ENCODE measurements around the gene OPN4. TPM values are rescaled to one million over a fixed set of nuclear protein-coding genes. Genes with fewer than 3 reads are reported as not detected.

Gene OPN4
- total and polyA plus RNA-seq, 9 of the 15 experiments (the other 6 are each of a cell fraction or from before 2014, with no cell fraction given), result not detected

DNA sequence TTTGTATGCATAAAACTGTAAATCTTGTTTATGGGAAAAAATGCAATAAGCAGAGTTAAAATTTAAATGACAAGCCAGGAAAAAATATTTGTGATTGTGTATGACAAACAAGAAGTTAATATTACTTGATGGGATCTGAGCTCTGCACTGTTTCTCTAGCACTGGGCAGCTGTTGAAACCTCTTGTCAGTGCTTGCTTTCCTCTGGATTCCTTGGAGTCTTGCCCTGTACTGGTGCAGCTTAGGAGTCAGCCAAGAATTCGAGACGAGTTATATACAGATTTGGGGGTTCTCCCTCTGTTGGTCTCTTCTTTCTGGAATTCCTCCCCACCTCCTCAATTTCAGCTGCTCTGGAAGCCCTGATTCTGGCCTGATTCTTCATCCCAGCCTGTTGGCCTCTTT lies 24.3 kb upstream of the OPN4 start:
- no peak for ATAC-seq
- WGBS (ENCODE audit: insufficient coverage, low coverage, missing lambda C conversion rate), result 0% methylated on average over 2 of the region's 2 CpGs
- H3K27ac ChIP-seq (ENCODE audit: extremely low read depth, low read depth, low read length), result no peak overlapping the region
- H3K4me3 ChIP-seq, result no peak overlapping the region
- no peak overlapping the region for H3K4me2 ChIP-seq (ENCODE audit: insufficient read depth, low read length)
- no peaks in the 10 kb centered on the region for H4K20me1 ChIP-seq (replicated peaks; ENCODE audit: control insufficient read depth, insufficient read depth, low read length)
- POLR2A ChIA-PET, result no interaction called here
- no peak for TF ChIP-seq ZNF384 (IDR thresholded peaks at IDR 0.05; ENCODE audit: low read depth, low read length)
- no peak for TF ChIP-seq NFE2L1 (tag; IDR thresholded peaks at IDR 0.05; ENCODE audit: borderline replicate concordance, low read depth)
- TF ChIP-seq, protein P1, sequence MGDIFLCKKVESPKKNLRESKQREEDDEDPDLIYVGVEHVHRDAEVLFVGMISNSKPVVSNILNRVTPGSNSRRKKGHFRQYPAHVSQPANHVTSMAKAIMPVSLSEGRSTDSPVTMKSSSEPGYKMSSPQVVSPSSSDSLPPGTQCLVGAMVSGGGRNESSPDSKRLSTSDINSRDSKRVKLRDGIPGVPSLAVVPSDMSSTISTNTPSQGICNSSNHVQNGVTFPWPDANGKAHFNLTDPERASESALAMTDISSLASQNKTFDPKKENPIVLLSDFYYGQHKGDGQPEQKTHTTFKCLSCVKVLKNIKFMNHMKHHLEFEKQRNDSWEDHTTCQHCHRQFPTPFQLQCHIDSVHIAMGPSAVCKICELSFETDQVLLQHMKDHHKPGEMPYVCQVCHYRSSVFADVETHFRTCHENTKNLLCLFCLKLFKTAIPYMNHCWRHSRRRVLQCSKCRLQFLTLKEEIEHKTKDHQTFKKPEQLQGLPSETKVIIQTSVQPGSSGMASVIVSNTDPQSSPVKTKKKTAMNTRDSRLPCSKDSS (IDR thresholded peaks at IDR 0.05; ENCODE audit: low read depth, partially characterized antibody), result no peak
- no peak for TF ChIP-seq TEAD4 (IDR thresholded peaks at IDR 0.05; ENCODE audit: low read length)
- no peak for TF ChIP-seq TEAD4 (CRISPR knock-in tag; IDR thresholded peaks at IDR 0.05; ENCODE audit: borderline replicate concordance)
- TF ChIP-seq, protein P2, sequence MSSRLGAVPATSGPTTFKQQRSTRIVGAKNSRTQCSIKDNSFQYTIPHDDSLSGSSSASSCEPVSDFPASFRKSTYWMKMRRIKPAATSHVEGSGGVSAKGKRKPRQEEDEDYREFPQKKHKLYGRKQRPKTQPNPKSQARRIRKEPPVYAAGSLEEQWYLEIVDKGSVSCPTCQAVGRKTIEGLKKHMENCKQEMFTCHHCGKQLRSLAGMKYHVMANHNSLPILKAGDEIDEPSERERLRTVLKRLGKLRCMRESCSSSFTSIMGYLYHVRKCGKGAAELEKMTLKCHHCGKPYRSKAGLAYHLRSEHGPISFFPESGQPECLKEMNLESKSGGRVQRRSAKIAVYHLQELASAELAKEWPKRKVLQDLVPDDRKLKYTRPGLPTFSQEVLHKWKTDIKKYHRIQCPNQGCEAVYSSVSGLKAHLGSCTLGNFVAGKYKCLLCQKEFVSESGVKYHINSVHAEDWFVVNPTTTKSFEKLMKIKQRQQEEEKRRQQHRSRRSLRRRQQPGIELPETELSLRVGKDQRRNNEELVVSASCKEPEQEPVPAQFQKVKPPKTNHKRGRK (tag; IDR thresholded peaks at IDR 0.05), result no peak
- TF ChIP-seq, protein P3, sequence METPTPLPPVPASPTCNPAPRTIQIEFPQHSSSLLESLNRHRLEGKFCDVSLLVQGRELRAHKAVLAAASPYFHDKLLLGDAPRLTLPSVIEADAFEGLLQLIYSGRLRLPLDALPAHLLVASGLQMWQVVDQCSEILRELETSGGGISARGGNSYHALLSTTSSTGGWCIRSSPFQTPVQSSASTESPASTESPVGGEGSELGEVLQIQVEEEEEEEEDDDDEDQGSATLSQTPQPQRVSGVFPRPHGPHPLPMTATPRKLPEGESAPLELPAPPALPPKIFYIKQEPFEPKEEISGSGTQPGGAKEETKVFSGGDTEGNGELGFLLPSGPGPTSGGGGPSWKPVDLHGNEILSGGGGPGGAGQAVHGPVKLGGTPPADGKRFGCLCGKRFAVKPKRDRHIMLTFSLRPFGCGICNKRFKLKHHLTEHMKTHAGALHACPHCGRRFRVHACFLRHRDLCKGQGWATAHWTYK (CRISPR knock-in tag; IDR thresholded peaks at IDR 0.05), result no peak
- TF ChIP-seq, protein P4, sequence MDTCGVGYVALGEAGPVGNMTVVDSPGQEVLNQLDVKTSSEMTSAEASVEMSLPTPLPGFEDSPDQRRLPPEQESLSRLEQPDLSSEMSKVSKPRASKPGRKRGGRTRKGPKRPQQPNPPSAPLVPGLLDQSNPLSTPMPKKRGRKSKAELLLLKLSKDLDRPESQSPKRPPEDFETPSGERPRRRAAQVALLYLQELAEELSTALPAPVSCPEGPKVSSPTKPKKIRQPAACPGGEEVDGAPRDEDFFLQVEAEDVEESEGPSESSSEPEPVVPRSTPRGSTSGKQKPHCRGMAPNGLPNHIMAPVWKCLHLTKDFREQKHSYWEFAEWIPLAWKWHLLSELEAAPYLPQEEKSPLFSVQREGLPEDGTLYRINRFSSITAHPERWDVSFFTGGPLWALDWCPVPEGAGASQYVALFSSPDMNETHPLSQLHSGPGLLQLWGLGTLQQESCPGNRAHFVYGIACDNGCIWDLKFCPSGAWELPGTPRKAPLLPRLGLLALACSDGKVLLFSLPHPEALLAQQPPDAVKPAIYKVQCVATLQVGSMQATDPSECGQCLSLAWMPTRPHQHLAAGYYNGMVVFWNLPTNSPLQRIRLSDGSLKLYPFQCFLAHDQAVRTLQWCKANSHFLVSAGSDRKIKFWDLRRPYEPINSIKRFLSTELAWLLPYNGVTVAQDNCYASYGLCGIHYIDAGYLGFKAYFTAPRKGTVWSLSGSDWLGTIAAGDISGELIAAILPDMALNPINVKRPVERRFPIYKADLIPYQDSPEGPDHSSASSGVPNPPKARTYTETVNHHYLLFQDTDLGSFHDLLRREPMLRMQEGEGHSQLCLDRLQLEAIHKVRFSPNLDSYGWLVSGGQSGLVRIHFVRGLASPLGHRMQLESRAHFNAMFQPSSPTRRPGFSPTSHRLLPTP (IDR thresholded peaks at IDR 0.05; ENCODE audit: borderline replicate concordance, extremely low read depth, insufficient read length), result no peak
- no peak for TF ChIP-seq ZFP30 (CRISPR knock-in tag; IDR thresholded peaks at IDR 0.05; ENCODE audit: borderline replicate concordance)
- TF ChIP-seq SOX6 (IDR thresholded peaks at IDR 0.05), result no peak
- TF ChIP-seq GABPB2 (CRISPR knock-in tag; conservative IDR thresholded peaks at IDR 0.05), result no peak
- intact Hi-C loops (cut with micrococcal nuclease) (no loop called here), in situ Hi-C loops (cut with MboI) (no loop called here)
- no peaks in the 10 kb centered on the region for H3K79me2 ChIP-seq (ENCODE audit: control insufficient read depth, insufficient read depth, low read length)
- H3K9me1 ChIP-seq (ENCODE audit: control insufficient read depth, insufficient read depth, low read length), result no peaks in the 10 kb centered on the region
- no peak overlapping the region for H2AFZ ChIP-seq (ENCODE audit: low read depth, low read length)
- no peaks in the 10 kb centered on the region for H3K9me3 ChIP-seq (replicated peaks; ENCODE audit: control insufficient read depth, insufficient read depth, low read depth, low read length)
- CTCF ChIA-PET (ENCODE audit: low intra/inter-chr PET ratio), result no interaction called here
- H3K27me3 ChIP-seq (ENCODE audit: control insufficient read depth in 2 of 2, insufficient read depth in 2 of 2, low read length in 2 of 2), result peaks cover 18 to 34% of the 10 kb centered on the region in 2 experiments; a peak in 3 of 5 replicates
- DNase-seq (ENCODE audit: extremely low read depth in 1 of 4, low spot score in 3 of 4), result no peak
- peaks cover 0 to 8% of the 10 kb centered on the region in 2 experiments; a peak in 2 of 5 replicates for H3K4me1 ChIP-seq (replicated peaks in 1 of 2; ENCODE audit: control insufficient read depth in 2 of 2, insufficient read depth in 2 of 2, low read length in 2 of 2)
- no peak overlapping the region for H3K9ac ChIP-seq (ENCODE audit: insufficient read depth in 1 of 2, low read depth in 2 of 2, low read length in 2 of 2)
- BruUV-seq (replicated peaks), result no TSS peak
- H3K36me3 ChIP-seq (ENCODE audit: control insufficient read depth, insufficient read depth, low read length), result no peaks in the 10 kb centered on the region
- FAIRE-seq, result no peak
